GM23248 (cell line): ENCODE measurements around the gene CFAP73.

Experiments used
- EZH2 ChIP-seq: fragments of 200-600 bp; sonication (generic); IDR thresholded peaks from 2 replicates; pipeline ENCODE4 v1.6.1; 2018; ENCODE audit warnings: antibody characterized with exemption, mild to moderate bottlenecking; ENCODE audit not compliant: insufficient read depth, poor library complexity, severe bottlenecking
- EZH2phosphoT487 ChIP-seq: fragments of 200-600 bp; sonication (generic); IDR thresholded peaks from 2 replicates; pipeline ENCODE4 v1.6.1; 2018; ENCODE audit warnings: antibody characterized with exemption, moderate library complexity, mild to moderate bottlenecking, low read depth; ENCODE audit not compliant: insufficient read depth

- TF ChIP-seq EZH2phosphoT487: no peak
- no peak for TF ChIP-seq EZH2
These were observed 12.5 kb upstream of the CFAP73 start for GRCh38 chr12:113136990-113137511.
